Aortic smooth muscle cell (primary cell): Measurements from ENCODE around the gene ZNF99. TPM values are rescaled to one million over a fixed set of nuclear protein-coding genes. Genes with fewer than 3 reads are reported as not detected.

Experiments
- total RNA-seq: library from RNA; depleted of rRNA; stranded (reverse); fragments of >200 nt; gene quantifications from 2 replicates; pipeline ENCODE4 v1.2.3, GENCODE V29; 2014

Gene ZNF99
- not detected in 2 replicates for total RNA-seq

DNA sequence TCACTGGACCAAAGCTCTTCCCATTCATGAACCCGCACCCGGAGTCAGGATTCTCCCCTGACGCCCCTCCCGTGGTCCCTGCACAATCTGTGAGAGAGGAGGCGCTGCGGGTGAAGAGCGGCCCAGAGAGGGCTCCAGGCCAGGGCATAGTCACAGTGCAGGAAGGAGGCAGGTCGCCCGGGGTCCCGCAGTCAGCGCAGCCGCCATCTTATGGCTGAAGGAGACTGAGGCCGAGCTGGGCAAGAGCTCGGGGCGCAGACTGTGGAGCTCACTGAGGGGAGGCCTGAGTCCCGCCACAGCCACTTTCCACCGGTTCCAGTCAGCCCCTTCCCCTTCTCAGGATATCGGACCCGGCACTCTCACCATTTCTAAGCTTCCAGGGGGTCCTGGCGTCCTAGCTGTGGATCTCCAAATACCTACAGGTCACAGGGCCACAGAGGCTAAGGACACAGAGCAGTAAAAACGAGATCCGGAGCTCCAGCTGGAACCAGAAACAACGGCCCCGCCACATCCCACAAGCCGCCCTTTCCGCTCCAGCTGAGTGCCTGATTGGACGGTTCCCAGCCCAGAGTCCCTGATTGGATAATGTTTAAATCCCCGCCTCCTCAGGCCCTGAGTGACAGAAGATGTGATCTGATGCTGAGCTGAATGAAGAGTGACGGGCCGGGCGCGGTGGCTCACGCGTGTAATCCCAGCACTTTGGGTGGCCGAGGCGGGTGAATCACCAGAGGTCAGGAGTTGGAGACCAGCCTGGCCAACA is at the start of gene ZNF99:
Gene ZNF99 (minus strand): TSS at position 501 of the 760 bp plus-strand sequence. CDS start 135 bp downstream, at position 366.

DNA sequence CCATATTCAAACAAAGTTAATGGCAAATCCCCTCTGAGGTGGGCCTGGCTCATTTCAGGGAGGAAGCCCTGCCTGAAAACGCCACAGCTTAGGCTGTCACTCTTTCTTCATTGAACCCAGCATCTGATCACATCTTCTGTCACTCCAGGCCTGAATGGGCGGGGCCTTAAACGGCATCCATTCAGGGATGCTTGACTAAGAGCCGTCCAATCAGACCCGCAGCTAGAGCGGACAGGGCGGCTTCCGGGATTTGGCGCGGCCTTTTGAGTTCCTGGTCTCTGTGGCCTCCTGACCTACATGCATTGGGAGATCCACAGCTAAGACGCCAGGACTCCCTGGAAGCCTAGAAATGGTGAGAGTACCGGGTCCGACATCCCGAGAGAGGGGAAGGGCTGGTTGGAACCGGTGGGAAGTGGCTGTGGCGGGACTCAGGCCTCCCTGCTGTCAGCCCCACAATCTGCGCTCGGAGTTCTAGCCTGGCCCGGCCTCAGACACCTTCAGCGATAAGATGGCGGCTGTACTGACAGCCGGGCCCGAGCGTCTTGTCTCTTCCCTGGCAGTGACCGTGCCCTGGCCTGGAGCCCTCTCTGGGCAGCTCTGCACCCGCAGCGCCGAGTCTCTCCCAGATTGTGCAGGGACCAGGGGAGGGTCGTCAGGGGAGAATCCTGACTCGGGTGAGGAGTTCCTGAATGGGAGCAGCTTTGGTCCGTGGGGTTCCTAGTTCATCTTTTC is 48.2 kb upstream of the ZNF99 start, which contains the start of gene ZNF723:
Gene ZNF723 (plus strand): TSS at position 261 of the 732 bp plus-strand sequence. CDS start 89 bp downstream, at position 350.

Other genes starting within 250 kb of the ZNF99 start
- gene ZNF492, start 149.8 kb downstream of the ZNF99 start, total RNA-seq: 0.19 and 0.53 TPM in 2 replicates
- gene ZNF723, start 48.1 kb upstream of the ZNF99 start, total RNA-seq: not detected in 2 replicates
- gene ZNF728, start 219.0 kb upstream of the ZNF99 start, total RNA-seq: 0.40 and 0.62 TPM in 2 replicates